Tibial nerve (tissue), 3 donors: ENCODE results near the gene GRM1.

Experiments
- CTCF ChIP-seq, 5 experiments: fragments of 200-600 bp in 3 of 5; fragments of 450-650 bp in 2 of 5; sonication (generic) in 3 of 5; IDR thresholded peaks; one replicate each; pipeline ENCODE4 v1.5.1; 2016 to 2019; ENCODE audit warnings: antibody characterized with exemption in 5 of 5, mild to moderate bottlenecking in 3 of 5, moderate library complexity in 2 of 5
- POLR2A ChIP-seq, 2 donors: fragments of 450-650 bp; IDR thresholded peaks; one replicate each; pipeline ENCODE4 v1.6.1; 2017; ENCODE audit warnings: antibody characterized with exemption in 2 of 2, mild to moderate bottlenecking in 2 of 2, moderate library complexity in 2 of 2

GRCh38 chr6:146106532-146106931, 77.7 kb downstream of the GRM1 start:
- TF ChIP-seq POLR2A (IDR thresholded peaks at IDR 0.05) (no peak), CTCF (IDR thresholded peaks at IDR 0.05) (no peak)
